NCI-H146 (cell line): Measurements from ENCODE around the gene LBH.

Experiments
- DNase-seq: peaks from one replicate; lab custom pipeline; 2025; lab: John Stamatoyannopoulos, UW

LBH gene

GRCh38 chr2:30217644-30218337, 13.5 kb upstream of the LBH start:
- peak; percentile 98 for DNase-seq

- no peak for DNase-seq
These were observed 13.0 kb upstream of the LBH start for GRCh38 chr2:30218338-30218713.

DNA sequence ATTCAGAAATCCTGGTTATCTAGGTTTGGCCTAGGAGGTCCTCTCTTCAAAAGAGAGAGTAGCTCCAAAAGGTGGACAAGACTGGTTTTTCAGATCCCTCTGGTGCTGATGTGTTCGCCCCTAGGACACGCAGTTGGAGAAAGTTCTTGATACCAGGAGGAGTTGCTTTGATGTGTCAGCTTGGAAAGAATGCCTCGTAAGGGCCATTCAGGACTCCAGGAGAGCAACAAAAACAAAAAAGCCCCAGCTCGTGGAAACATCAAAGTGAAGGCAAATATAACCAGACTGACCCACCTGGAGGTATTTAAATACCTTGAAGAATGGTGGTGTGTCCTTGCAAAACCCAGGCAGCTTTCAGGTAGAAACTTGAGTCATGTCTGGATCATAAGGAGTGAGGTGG, 12.5 kb upstream of the LBH start:
- DNase-seq, result no peak

DNA sequence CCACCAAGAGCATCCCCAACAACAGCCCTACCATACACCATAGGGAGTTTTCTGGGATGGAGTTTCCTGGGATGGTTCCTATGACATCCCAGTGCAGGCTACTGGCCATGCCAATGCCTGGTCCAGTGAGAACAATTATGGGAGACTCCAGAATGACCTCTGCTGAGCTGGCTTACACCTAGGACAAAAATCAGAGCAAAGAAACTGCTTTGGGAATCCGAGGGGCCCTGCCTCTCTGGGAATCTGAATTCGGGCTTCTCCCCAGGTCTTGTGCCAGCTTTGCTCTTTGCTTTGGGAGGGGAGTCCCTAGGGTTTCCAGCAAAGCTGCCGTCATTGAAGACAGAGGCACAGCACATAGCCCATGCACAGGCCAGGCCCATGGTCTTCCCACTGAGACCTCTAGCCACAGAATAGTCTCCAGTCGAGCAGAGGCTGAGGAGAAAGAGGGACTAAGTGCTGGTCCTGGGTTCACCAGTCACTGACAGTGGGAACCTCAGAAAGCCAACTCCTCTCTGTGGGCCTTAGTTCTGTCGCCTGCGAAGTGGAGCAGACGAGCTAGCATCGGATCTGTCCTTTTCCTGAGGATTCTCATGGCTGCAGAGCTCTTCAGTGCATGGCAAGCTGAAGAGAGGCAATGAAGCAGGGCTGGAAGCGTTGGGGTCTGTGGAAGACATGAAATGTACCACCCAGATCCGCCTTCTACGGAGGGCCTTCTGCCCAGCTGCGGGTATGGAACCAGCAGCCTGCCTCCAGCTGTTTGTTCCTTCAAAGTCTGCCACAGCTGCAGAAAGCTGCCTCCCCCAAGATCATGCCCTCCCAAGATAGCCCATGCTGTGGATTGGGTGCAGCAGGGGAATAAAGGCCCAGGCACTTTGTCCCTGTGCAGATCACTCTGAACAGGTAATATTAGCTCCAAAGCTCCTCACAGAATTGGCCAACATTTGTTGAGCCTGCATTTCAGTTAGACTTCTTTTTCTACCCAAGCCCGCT, 11.2 kb upstream of the LBH start:
- DNase-seq, result no peak

GRCh38 chr2:30221531-30221930, 9.8 kb upstream of the LBH start:
- DNase-seq, result no peak

GRCh38 chr2:30222031-30222430, 9.3 kb upstream of the LBH start:
- DNase-seq, result no peak

GRCh38 chr2:30222636-30223360, 8.5 kb upstream of the LBH start:
- no peak for DNase-seq

DNA sequence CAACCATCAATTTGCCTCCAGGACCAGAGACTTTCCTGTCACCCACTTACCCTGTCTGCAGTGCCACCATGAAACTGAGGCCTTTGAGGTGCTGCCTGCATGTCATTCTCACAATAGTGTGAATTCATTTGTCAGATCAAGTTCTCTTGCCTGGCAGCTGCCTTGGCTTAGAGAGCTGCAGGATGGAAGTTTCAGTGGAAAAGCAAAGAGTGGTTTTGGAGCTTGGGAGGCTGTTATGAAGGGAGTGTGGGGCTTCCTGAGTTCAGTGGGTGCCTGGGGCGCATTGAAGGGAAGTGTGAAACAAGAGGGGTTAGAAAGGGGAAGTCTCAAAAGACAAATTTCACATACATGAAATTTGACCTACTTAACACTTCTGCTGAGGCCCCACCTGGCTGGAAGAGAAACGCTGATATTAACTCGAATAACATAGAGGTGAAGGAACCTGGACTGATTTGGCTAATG, 7.9 kb upstream of the LBH start:
- no peak for DNase-seq

DNA sequence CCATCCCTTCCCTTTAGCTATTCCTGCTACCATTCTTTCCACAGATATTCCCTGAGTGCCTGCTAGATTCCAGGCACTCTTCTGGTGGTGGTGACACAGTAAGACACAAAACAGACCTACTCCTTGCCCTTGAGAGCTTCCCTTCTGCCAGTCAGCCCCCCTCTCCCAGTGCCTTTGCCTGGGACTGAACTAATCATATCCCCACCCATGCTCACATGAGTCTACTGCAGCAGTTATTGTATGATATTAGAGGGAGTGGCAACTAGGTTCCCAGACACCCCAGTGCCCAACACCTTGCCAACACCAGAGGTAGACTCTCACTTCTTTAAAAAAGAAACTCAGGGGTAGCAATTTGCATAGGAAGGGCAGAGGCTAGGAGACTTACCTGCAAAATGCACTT, 7.2 kb upstream of the LBH start:
- no peak for DNase-seq

GRCh38 chr2:30225131-30225762, 6.1 kb upstream of the LBH start:
- DNase-seq, result no peak

DNA sequence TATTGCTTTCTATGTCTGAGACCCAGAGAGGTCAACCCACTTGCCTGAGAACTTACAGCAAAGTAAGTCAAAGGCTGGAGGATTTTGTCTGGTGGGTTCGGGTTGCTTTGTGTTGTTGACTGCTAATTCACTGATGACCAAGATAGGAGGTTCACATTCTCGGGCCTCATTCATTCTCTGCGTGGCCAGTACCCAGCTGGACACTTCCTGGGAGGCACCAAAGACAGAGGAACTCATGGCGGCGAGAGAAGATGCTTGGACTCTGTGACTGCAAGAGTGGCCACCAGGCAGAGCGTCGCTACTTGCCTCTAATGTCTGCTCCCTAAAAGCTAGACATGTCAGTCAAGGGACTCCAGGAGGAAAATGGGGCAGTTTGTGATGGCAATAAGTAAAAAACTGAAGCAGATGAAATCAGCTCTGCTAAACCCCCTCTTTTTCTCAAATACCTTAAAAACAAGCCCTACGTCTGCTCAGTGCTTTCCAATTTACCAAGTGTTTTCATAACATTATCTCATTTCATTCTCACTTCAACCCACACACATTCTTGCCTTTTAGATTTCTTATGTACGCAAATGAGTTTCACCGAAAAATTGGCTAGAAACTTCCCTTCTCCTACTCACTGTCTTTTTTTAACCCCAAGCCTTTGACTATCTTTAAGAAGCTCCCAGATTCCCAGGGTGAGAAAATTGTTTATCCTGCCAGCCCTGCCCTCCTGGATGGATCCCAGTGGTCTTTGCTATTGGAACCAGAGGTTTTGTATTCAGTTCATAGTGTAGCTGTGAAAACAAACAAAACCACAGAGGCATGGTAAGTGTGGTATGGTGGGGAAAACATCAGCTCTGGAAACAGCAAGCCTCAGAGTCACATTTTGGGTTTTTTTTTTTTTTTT, 4.9 kb upstream of the LBH start:
- DNase-seq, result no peak

DNA sequence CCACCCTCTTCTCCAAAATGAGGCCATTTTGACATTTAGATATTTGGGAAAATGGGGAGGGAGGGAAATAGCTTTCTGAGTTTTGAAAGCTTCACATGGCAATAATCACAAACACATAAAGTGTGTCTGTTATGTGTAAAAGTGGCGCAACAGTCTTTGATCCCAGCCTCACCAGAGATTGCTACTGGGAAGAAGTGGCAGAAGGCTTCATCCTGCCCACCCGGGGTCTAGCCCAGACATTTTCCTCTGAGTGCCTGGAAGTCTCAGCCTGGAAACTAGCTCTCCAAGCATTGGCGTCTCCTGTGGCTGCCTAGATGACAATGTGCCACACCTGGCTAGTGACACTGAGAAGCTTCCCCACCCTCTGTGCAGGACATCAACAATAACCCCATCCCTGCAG, 1.7 kb upstream of the LBH start:
- DNase-seq, result no peak

- peak; percentile 25 for DNase-seq
These were observed 680 bp upstream of the LBH start for GRCh38 chr2:30230497-30231211.

GRCh38 chr2:30231996-30232800, 864 bp downstream of the LBH start:
- DNase-seq, result peak; percentile 23

- no peak for DNase-seq
These were observed 1.4 kb downstream of the LBH start for GRCh38 chr2:30232801-30233130.

- no peak for DNase-seq
These were observed 2.1 kb downstream of the LBH start for GRCh38 chr2:30233271-30234009.

GRCh38 chr2:30234180-30234971, 3.0 kb downstream of the LBH start:
- no peak for DNase-seq

DNA sequence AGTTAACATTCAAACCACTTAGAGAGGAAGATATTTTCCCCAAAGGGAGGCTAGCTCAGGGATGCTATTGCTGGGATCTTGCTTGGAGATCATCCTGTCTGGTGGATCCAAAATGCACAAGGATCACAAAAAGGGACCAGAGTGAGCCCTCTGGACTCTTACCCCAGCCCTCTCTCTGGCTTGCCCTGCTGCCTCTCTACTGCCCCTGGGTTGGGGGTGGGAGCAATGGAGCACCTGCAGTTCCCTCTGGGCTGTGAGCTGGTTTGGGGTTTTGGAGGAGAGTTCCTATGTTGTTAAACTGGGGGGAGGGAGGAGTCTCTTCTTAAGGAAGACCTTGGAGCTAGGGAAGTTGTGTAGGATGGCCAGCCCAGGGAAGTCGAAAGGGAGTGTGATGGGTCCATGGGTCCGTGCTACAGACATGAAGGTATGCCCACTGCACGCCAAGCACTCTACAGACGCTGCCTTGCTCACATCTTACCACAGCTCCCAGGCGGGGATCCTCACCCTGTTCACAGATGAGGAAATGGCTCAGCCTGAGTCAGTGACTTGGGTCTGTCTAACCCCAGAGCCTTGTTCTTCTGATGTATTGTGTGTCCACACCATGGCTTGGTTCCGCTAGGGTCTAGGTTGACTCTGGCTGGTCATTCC, 3.8 kb downstream of the LBH start:
- DNase-seq, result no peak
